Osteoblast (primary cell): Measurements from ENCODE around the gene CD14. TPM values are rescaled to one million over a fixed set of nuclear protein-coding genes. Genes with fewer than 3 reads are reported as not detected.
"Not testable (repeated sequence)": the region's sequence is repeated elsewhere in the genome, so short reads cannot be mapped to it uniquely, and the experiment has no call there.

Experiments
- DNase-seq: peaks from one replicate; pipeline ENCODE4 v3.0.0; 2011; ENCODE audit warnings: low spot score, mixed read lengths; ENCODE audit not compliant: insufficient read length; ENCODE audit errors: missing footprints
- H2AFZ ChIP-seq: 2 replicates; pipeline ENCODE4 v1.6.0; 2011; ENCODE audit warnings: mild to moderate bottlenecking, low read length
- H3K27ac ChIP-seq: 2 replicates; pipeline ENCODE4 v1.5.1; 2011; ENCODE audit warnings: mild to moderate bottlenecking, low read depth, low read length, moderate library complexity
- H3K27me3 ChIP-seq: 2 replicates; pipeline ENCODE4 v1.6.0; 2012; ENCODE audit warnings: mild to moderate bottlenecking, control low read depth, inconsistent platforms, low read length, moderate library complexity; ENCODE audit not compliant: insufficient read depth
- H3K36me3 ChIP-seq: 2 replicates; pipeline ENCODE4 v1.5.1; 2011; ENCODE audit warnings: mild to moderate bottlenecking, low read length, control low read depth, moderate library complexity; ENCODE audit not compliant: insufficient read depth
- H3K4me1 ChIP-seq: 2 replicates; pipeline ENCODE4 v1.5.1; 2011; ENCODE audit warnings: mild to moderate bottlenecking, low read length, control low read depth, moderate library complexity; ENCODE audit not compliant: insufficient read depth
- H3K4me2 ChIP-seq: 2 replicates; pipeline ENCODE4 v1.6.0; 2011; ENCODE audit warnings: mild to moderate bottlenecking, low read length; ENCODE audit not compliant: insufficient read depth
- H3K4me3 ChIP-seq: fragments of 200-600 bp; sonication (generic); 3 replicates; pipeline ENCODE4 v1.5.1; 2012; ENCODE audit warnings: mild to moderate bottlenecking, low read length, inconsistent platforms; ENCODE audit not compliant: insufficient read depth
- H3K79me2 ChIP-seq: 2 replicates; pipeline ENCODE4 v1.6.0; 2012; ENCODE audit warnings: mild to moderate bottlenecking, low read length, control low read depth, inconsistent platforms; ENCODE audit not compliant: insufficient read depth
- H3K9me3 ChIP-seq: 2 replicates; pipeline ENCODE4 v1.5.1; 2011; ENCODE audit warnings: low read depth, low read length, control low read depth
- H4K20me1 ChIP-seq: 2 replicates; pipeline ENCODE4 v1.6.0; 2012; ENCODE audit warnings: mild to moderate bottlenecking, low read length, control low read depth; ENCODE audit not compliant: insufficient read depth
- total RNA-seq: library from RNA; depleted of rRNA; stranded (reverse); fragments of >200 nt; gene quantifications from 2 replicates; pipeline ENCODE4 v1.2.3, GENCODE V29; 2012
- TF ChIP-seq, protein P1 (sequence below): IDR thresholded peaks from 2 replicates; pipeline ENCODE4 v1.5.1; 2011; ENCODE audit warnings: mild to moderate bottlenecking, low read depth, low read length, moderate library complexity; ENCODE audit errors: extremely low read depth

The CD14 gene
- total RNA-seq, 1 donor = 4.0 TPM

DNA sequence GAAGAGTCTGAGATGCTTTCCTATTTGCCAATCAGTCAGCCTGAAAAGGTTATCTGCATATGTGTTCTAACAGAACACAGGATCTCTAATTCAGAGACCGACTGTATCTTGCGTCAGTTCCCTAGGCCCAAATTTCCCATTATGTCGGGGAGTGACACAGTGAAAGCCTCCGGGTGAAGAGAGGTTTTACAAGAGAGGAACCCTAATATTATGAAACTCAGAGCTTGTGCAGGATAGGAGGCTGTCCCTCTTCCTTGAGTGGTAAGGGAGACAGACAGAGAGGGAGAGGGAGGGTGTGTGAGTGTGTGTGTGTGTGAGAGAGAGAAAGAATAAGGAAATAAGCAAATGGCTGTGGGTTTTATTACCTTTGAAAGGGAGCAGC is 1.9 kb downstream of the CD14 start:
- no peak overlapping the region for H3K4me2 ChIP-seq
- no peak overlapping the region for H3K4me3 ChIP-seq
- no peak overlapping the region for H3K27ac ChIP-seq
- H3K27me3 ChIP-seq = peaks cover 7% of the 10 kb centered on the region
- no peak for DNase-seq
- no peaks in the 10 kb centered on the region for H4K20me1 ChIP-seq
- no peak overlapping the region for H2AFZ ChIP-seq
- no peaks in the 10 kb centered on the region for H3K79me2 ChIP-seq
- H3K9me3 ChIP-seq = no peaks in the 10 kb centered on the region
- TF ChIP-seq, protein P1, sequence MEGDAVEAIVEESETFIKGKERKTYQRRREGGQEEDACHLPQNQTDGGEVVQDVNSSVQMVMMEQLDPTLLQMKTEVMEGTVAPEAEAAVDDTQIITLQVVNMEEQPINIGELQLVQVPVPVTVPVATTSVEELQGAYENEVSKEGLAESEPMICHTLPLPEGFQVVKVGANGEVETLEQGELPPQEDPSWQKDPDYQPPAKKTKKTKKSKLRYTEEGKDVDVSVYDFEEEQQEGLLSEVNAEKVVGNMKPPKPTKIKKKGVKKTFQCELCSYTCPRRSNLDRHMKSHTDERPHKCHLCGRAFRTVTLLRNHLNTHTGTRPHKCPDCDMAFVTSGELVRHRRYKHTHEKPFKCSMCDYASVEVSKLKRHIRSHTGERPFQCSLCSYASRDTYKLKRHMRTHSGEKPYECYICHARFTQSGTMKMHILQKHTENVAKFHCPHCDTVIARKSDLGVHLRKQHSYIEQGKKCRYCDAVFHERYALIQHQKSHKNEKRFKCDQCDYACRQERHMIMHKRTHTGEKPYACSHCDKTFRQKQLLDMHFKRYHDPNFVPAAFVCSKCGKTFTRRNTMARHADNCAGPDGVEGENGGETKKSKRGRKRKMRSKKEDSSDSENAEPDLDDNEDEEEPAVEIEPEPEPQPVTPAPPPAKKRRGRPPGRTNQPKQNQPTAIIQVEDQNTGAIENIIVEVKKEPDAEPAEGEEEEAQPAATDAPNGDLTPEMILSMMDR = no peak
- H3K4me1 ChIP-seq = peaks cover 28% of the 10 kb centered on the region
- no peaks in the 10 kb centered on the region for H3K36me3 ChIP-seq

DNA sequence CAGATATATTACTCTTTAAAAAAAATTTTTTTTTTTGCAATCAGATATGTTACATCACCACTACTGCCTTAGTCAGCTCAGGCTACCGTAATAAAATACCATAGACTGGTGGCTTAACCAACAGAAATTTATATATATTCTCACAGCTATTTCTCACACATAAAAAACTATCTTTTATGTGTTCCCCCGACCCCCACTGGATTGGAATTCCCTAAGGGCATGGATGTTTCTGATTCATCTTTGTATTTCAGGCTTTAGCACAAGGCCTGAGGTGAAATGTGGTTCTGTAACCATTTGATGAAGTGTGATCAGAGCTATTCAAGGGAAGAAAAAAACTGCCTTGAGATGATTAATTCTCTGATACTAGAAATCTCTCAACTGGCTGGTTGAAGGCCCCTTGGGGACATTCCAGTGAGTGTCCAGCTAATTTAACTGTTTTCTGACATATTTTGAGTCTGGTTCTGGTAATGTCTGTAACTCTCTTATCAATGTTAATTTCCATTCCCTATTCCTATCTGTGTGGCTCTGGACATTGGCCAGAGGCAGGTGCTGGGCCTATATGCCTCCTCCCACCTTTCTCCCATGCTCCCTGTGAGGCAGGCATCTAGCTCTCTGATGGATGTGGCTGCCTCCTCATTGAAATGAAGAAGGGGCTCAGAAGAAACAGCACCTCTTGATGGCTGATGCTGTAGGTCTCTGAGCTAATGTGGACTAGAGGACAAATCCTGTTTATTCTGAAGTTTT is 2.5 kb downstream of the CD14 start:
- no peak overlapping the region for H2AFZ ChIP-seq
- TF ChIP-seq, protein P1 = no peak
- peak overlapping the region; percentile 32 for H3K27ac ChIP-seq
- no peaks in the 10 kb centered on the region for H3K79me2 ChIP-seq
- peaks cover 28% of the 10 kb centered on the region for H3K4me1 ChIP-seq
- no peak overlapping the region for H3K4me2 ChIP-seq
- H3K36me3 ChIP-seq = no peaks in the 10 kb centered on the region
- DNase-seq = peak; percentile 49
- H3K9me3 ChIP-seq = no peaks in the 10 kb centered on the region
- H3K27me3 ChIP-seq = peaks cover 7% of the 10 kb centered on the region
- H4K20me1 ChIP-seq = no peaks in the 10 kb centered on the region
- H3K4me3 ChIP-seq = no peak overlapping the region

DNA sequence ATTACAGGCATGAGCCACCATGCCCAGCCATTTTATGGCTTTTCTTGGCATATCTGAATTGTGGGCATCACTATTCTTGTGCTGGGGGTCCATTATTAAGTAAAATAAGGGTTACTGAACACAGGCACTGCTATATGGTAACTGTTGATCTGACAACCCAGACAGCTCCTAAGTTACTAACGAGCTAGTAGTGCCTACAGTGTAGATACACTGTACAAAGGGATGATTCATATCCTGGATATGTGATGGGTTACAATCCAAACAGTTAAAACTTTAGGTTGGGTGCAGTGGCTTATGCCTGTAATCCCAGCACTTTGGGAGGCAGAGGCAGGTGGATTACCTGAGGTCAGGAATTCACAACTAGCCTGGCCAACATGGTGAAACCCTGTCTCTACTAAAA is 4.3 kb downstream of the CD14 start:
- H3K9me3 ChIP-seq = no peaks in the 10 kb centered on the region
- H3K27me3 ChIP-seq = peaks cover 7% of the 10 kb centered on the region
- H3K4me2 ChIP-seq = no peak overlapping the region
- TF ChIP-seq, protein P1 = no peak
- H2AFZ ChIP-seq = no peak overlapping the region
- H3K4me1 ChIP-seq = peaks cover 28% of the 10 kb centered on the region
- H4K20me1 ChIP-seq = no peaks in the 10 kb centered on the region
- no peak overlapping the region for H3K4me3 ChIP-seq
- no peaks in the 10 kb centered on the region for H3K36me3 ChIP-seq
- peak; percentile 64 for DNase-seq
- no peaks in the 10 kb centered on the region for H3K79me2 ChIP-seq
- no peak overlapping the region for H3K27ac ChIP-seq

DNA sequence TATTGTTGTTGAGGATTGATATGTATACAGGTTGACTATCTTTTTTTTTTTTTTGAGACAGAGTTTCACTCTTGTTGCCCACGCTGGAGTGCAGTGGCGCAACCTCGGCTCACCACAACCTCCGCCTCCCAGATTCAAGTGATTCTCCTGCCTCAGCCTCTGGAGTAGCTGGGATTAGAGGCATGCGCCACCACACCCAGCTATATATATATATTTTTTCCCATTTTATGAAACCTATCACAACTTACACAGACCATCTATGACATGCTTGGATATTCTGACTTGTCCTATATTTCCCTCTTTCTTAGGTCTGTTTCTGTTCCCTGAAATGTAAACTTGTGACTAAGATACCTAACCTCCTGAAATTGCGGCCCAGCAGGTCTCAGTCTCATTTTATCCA is 5.0 kb downstream of the CD14 start:
- no peak overlapping the region for H3K4me2 ChIP-seq
- H4K20me1 ChIP-seq = no peaks in the 10 kb centered on the region
- peaks cover 7% of the 10 kb centered on the region for H3K27me3 ChIP-seq
- no peak overlapping the region for H3K4me3 ChIP-seq
- DNase-seq = no peak
- H3K9me3 ChIP-seq = no peaks in the 10 kb centered on the region
- no peaks in the 10 kb centered on the region for H3K36me3 ChIP-seq
- no peaks in the 10 kb centered on the region for H3K79me2 ChIP-seq
- H3K27ac ChIP-seq = no peak overlapping the region
- H2AFZ ChIP-seq = no peak overlapping the region
- H3K4me1 ChIP-seq = peaks cover 22% of the 10 kb centered on the region
- TF ChIP-seq, protein P1 = no peak

DNA sequence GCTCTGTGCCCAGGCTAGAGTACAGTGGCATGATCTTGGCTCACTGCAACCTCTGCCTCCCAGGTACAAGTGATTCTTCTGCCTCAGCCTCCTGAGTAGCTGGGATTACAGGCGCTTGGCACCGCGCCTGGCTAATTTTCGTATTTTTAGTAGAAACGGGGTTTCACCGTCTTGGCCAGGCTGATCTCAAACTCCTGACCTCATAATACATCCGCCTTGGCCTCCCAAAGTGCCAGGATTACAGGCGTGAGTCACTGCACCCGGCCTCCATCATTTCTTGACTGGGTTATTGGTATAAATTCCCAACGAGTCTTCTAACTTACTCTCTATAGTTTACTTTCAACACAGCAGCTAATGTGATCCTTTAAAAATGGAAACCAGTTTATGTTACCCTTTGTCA is 8.1 kb downstream of the CD14 start:
- H3K27me3 ChIP-seq, H3K4me1 ChIP-seq, H3K9me3 ChIP-seq, H3K4me2 ChIP-seq, H2AFZ ChIP-seq, H3K27ac ChIP-seq, H4K20me1 ChIP-seq, H3K4me3 ChIP-seq, DNase-seq, H3K36me3 ChIP-seq, H3K79me2 ChIP-seq: not testable (repeated sequence)

DNA sequence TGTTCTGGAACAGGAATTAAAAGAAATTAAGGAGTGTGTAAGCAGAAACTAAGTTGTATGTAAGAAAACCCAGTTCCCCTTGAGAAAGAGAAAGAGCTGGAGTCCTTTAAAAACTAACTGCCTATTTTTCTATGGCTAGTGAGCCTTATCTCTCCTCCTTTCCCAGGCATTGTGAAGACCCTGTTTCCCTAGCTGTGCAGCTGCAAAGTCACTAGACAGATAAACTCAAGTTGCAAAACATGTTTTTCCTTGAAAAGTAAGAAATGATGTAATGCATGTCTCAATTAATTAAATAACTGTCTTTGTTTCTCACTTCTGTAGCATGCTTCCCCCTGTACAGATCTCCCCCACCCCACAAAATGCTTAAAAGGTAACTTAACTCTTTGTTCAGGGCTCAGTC is 9.9 kb downstream of the CD14 start:
- H4K20me1 ChIP-seq, H3K9me3 ChIP-seq, H3K4me2 ChIP-seq, H3K27ac ChIP-seq, DNase-seq, H3K79me2 ChIP-seq, H3K4me3 ChIP-seq, H3K36me3 ChIP-seq, H3K4me1 ChIP-seq, H2AFZ ChIP-seq: not testable (repeated sequence)
- peaks cover 16% of the 10 kb centered on the region for H3K27me3 ChIP-seq
